Common myeloid progenitor, CD34-positive (primary cell): ENCODE measurements around the gene NUDT4.

Experiments
- CTCF ChIA-PET: fragments of 350-600 bp; sonication (Branson Sonifier 250); formaldehyde crosslinking; loops from one replicate; lab custom pipeline; 2021; ENCODE audit warnings: antibody characterized with exemption; lab: Charles Lee
- POLR2A ChIA-PET: fragments of 350-600 bp; sonication (Branson Sonifier 250); formaldehyde crosslinking; loops from one replicate; lab custom pipeline; 2021; ENCODE audit warnings: antibody characterized with exemption; lab: Charles Lee
- DNase-seq, 3 donors: peaks; one replicate each; pipeline versions ENCODE4 v3.0.0 to v3.0.0-alpha.2; 2013
- H3K27ac ChIP-seq, 2 experiments: 1 replicate in 1 of 2; 2 replicates in 1 of 2; pipeline ENCODE4 v1.7.0; 2013; ENCODE audit warnings: inconsistent platforms in 2 of 2, low read length in 2 of 2, mild to moderate bottlenecking in 2 of 2, low read depth in 1 of 2, moderate library complexity in 1 of 2; ENCODE audit not compliant: severe bottlenecking in 2 of 2, insufficient read depth in 1 of 2, poor library complexity in 1 of 2
- H3K27me3 ChIP-seq, 5 experiments: replicated peaks in 2 of 5; 1 replicate in 3 of 5; 2 replicates in 2 of 5; pipeline versions ENCODE4 v1.6.1 to v1.7.0; 2013; ENCODE audit warnings: low read length in 4 of 5, mild to moderate bottlenecking in 2 of 5, moderate library complexity in 2 of 5, inconsistent platforms in 1 of 5; ENCODE audit not compliant: insufficient read depth in 5 of 5, control insufficient read depth in 4 of 5
- H3K36me3 ChIP-seq, 4 experiments: 1 replicate in 2 of 4; 2 replicates in 2 of 4; pipeline versions ENCODE4 v1.6.1 to v1.7.0; 2013; ENCODE audit warnings: low read length in 3 of 4, control low read depth in 1 of 4, mild to moderate bottlenecking in 1 of 4; ENCODE audit not compliant: control insufficient read depth in 4 of 4, insufficient read depth in 4 of 4
- H3K4me1 ChIP-seq, 4 experiments: 1 replicate in 3 of 4; 2 replicates in 1 of 4; pipeline versions ENCODE4 v1.6.1 to v1.7.1; 2013; ENCODE audit warnings: low read length in 3 of 4, mild to moderate bottlenecking in 3 of 4, control low read depth in 1 of 4, inconsistent platforms in 1 of 4, moderate library complexity in 1 of 4; ENCODE audit not compliant: control insufficient read depth in 4 of 4, insufficient read depth in 4 of 4; ENCODE audit errors: control extremely low read depth in 1 of 4
- H3K4me3 ChIP-seq, 7 experiments: 1 replicate in 4 of 7; 2 replicates in 3 of 7; pipeline versions ENCODE4 v1.5.1 to v1.7.0; 2013; ENCODE audit warnings: mild to moderate bottlenecking in 7 of 7, low read length in 6 of 7, moderate library complexity in 6 of 7, inconsistent platforms in 2 of 7, low read depth in 2 of 7, control low read depth in 1 of 7; ENCODE audit not compliant: insufficient read depth in 4 of 7, control insufficient read depth in 1 of 7; ENCODE audit errors: extremely low read depth in 1 of 7
- H3K9me3 ChIP-seq, 5 experiments: 1 replicate in 4 of 5; 2 replicates in 1 of 5; pipeline versions ENCODE4 v1.6.1 to v1.7.1; 2013; ENCODE audit warnings: low read length in 4 of 5, mild to moderate bottlenecking in 2 of 5, inconsistent platforms in 1 of 5, low read depth in 1 of 5, moderate library complexity in 1 of 5; ENCODE audit not compliant: control insufficient read depth in 4 of 5, insufficient read depth in 2 of 5; ENCODE audit errors: control extremely low read depth in 1 of 5
- WGBS: methylation state at CpG from one replicate; pipeline ENCODE4 v1.1.5; 2013; ENCODE audit not compliant: insufficient coverage; 5-methylcytosine and 5-hydroxymethylcytosine counted together

NUDT4 gene

GRCh38 chr12:93434256-93434865, 56.6 kb downstream of the NUDT4 start:
- 0% methylated on average over 1 of the region's 5 CpGs for WGBS
- no peak for DNase-seq
- H3K4me1 ChIP-seq: peaks cover 3 to 39% (median 26%) of the 10 kb centered on the region in 4 experiments
- POLR2A ChIA-PET: no interaction called here
- CTCF ChIA-PET: interaction anchor here (1.7 kb wide), 1 partner anchor 14 kb away, joined by 11 read pairs; no protein-coding TSS in a partner anchor
- no peaks in the 10 kb centered on the region for H3K36me3 ChIP-seq
- H3K4me3 ChIP-seq: peak overlapping the region in 1 of 7 experiments; percentile 33
- H3K27me3 ChIP-seq: no peaks in the 10 kb centered on the region
- no peaks in the 10 kb centered on the region for H3K9me3 ChIP-seq
- H3K27ac ChIP-seq: no peak overlapping the region

- Histone ChIP-seq H3K27me3 (no peaks in the 10 kb centered on the region), H3K27ac (no peak overlapping the region), H3K36me3 (no peaks in the 10 kb centered on the region), H3K9me3 (no peaks in the 10 kb centered on the region), H3K4me3 (peak overlapping the region in 1 of 7 experiments; percentile 1), H3K4me1 (peaks cover 25 to 59% (median 40%) of the 10 kb centered on the region in 4 experiments)
- CTCF ChIA-PET: interaction anchor here (0.7 to 2.7 kb wide), 9 partner anchors 9 to 451 kb away, joined by 3 to 14 read pairs (median 4); no protein-coding TSS in a partner anchor
- WGBS: 92% methylated on average over 3 of the region's 3 CpGs
- DNase-seq: no peak
- POLR2A ChIA-PET: interaction anchor here (0.6 kb wide), 1 partner anchor 626 kb away, joined by 4 read pairs; no protein-coding TSS in a partner anchor
Observed at GRCh38 chr12:93438266-93439050, 60.7 kb downstream of the NUDT4 start.

- peaks cover 17 to 49% (median 36%) of the 10 kb centered on the region in 4 experiments for H3K4me1 ChIP-seq
- H3K27me3 ChIP-seq: no peaks in the 10 kb centered on the region
- H3K9me3 ChIP-seq: no peaks in the 10 kb centered on the region
- ChIA-PET POLR2A (interaction anchor here (1.4 kb wide), 1 partner anchor 17 kb away, joined by 3 read pairs; no protein-coding TSS in a partner anchor), CTCF (interaction anchor here (2.7 kb wide), 1 partner anchor 21 kb away, joined by 14 read pairs; no protein-coding TSS in a partner anchor)
- H3K4me3 ChIP-seq: peak overlapping the region in 6 of 7 experiments; percentile 78 to 92 (median 88)
- H3K27ac ChIP-seq: peak overlapping the region; percentile 84 to 95
- 44% methylated on average over 7 of the region's 12 CpGs for WGBS
- H3K36me3 ChIP-seq: no peaks in the 10 kb centered on the region
- DNase-seq: no peak
Observed at GRCh38 chr12:93440043-93440835, 62.5 kb downstream of the NUDT4 start.

GRCh38 chr12:93441081-93441616, 63.4 kb downstream of the NUDT4 start:
- Histone ChIP-seq H3K4me3 (peak overlapping the region; percentile 75 to 92 (median 87)), H3K4me1 (peaks cover 16 to 44% (median 35%) of the 10 kb centered on the region in 4 experiments), H3K9me3 (no peaks in the 10 kb centered on the region), H3K27ac (peak overlapping the region; percentile 84 to 95), H3K36me3 (no peaks in the 10 kb centered on the region), H3K27me3 (no peaks in the 10 kb centered on the region)
- POLR2A ChIA-PET: interaction anchor here (1.4 kb wide), 1 partner anchor 18 kb away, joined by 3 read pairs; no protein-coding TSS in a partner anchor
- CTCF ChIA-PET: interaction anchor here (1.5 kb wide), 1 partner anchor 21 kb away, joined by 7 read pairs; no protein-coding TSS in a partner anchor
- DNase-seq: peak in 2 of 3 donors; percentile 41 to 57
- under 1% methylated on average over 29 of the region's 55 CpGs for WGBS

- POLR2A ChIA-PET: interaction anchor here (0.6 to 1.4 kb wide), 3 partner anchors 15 to 282 kb away, joined by 3 read pairs; no protein-coding TSS in a partner anchor
- WGBS: under 1% methylated on average over 80 of the region's 105 CpGs
- H3K4me1 ChIP-seq: peaks cover 12 to 39% (median 32%) of the 10 kb centered on the region in 4 experiments
Observed at GRCh38 chr12:93441617-93442410, 64.1 kb downstream of the NUDT4 start, which contains the start of gene UBE2N. TSS of gene UBE2N (minus strand) at chr12:93441947. CDS start at chr12:93441884, 63 bp downstream.

More at GRCh38 chr12:93441617-93442410, 64.1 kb downstream of the NUDT4 start, which contains the start of gene UBE2N:
- Histone ChIP-seq H3K4me3 (peak within 1 kb of the TSS; percentile 75 to 95 (median 87)), H3K27ac (peak within 1 kb of the TSS; percentile 90 to 95), H3K9me3 (no peaks in the 10 kb centered on the region), H3K27me3 (no peaks in the 10 kb centered on the region), H3K36me3 (no peaks in the 10 kb centered on the region)
- CTCF ChIA-PET: interaction anchor here (1.0 to 1.5 kb wide), 3 partner anchors 11 to 660 kb away, joined by 3 to 7 read pairs (median 3); no protein-coding TSS in a partner anchor
- DNase-seq: peak; percentile 97 to 99 (median 98)
